Activated T-cell treated with anti-CD3 and anti-CD28 coated beads for 1 hour (primary cell): ENCODE measurements around the gene FAM83F.

ENCODE experiments used
- DNase-seq: peaks from one replicate; pipeline ENCODE4 v3.0.0-alpha.2; 2020; ENCODE audit warnings: low read depth

The FAM83F gene

GRCh38 chr22:40036591-40037225, 42.0 kb downstream of the FAM83F start:
- DNase-seq: peak; percentile 28

- DNase-seq: no peak
These were observed 42.6 kb downstream of the FAM83F start for GRCh38 chr22:40037320-40037719.

DNA sequence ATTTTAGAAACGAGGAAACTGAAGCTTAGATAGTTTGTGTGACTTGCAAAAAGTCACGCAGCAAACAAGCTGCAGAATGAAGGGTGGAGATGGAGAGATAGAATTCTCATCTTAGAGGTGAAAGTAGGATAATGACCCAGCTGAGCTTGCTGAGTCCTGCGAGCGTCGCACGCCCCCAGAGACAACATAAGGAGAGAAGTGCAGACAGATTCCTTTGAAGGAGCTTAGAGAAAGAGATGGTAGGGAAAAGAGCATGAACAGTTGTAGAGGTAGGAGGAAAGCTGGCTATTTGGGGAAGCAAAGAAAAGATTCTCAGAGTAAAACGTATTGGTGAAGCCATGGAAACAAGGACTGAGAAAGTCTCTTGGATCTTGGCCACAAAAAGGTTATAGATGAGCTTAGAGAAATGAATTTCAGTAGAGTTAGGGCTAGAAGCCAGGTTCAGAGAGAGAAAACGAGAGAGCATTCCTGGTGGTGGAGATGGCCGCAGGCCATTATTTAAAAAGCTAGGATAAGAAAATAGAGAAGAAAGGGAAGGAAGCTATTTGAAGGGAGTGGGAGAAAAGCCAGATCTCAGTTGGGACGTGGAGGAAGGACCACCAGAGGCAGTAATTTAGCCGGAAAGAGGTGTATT, 44.8 kb downstream of the FAM83F start:
- DNase-seq: no peak

DNA sequence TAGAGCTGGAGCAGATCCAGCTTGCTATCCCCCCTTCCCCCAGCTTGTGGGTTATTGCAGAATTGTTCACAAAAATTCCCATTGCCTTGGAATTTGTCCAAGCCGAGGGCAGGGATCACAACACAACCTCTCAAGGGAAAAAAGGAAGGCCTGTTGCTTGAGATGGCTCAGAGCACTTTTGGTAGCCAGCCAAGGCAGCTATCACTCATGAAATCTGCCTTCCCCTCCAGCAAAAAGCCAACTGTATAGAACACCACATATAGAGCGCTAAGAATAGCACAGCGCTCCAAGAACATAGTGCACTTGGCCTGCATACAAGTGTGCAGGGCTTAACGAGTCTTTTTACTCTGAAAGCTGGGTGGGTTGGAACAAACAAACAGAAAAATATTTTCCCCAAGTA, 46.2 kb downstream of the FAM83F start:
- no peak for DNase-seq

DNA sequence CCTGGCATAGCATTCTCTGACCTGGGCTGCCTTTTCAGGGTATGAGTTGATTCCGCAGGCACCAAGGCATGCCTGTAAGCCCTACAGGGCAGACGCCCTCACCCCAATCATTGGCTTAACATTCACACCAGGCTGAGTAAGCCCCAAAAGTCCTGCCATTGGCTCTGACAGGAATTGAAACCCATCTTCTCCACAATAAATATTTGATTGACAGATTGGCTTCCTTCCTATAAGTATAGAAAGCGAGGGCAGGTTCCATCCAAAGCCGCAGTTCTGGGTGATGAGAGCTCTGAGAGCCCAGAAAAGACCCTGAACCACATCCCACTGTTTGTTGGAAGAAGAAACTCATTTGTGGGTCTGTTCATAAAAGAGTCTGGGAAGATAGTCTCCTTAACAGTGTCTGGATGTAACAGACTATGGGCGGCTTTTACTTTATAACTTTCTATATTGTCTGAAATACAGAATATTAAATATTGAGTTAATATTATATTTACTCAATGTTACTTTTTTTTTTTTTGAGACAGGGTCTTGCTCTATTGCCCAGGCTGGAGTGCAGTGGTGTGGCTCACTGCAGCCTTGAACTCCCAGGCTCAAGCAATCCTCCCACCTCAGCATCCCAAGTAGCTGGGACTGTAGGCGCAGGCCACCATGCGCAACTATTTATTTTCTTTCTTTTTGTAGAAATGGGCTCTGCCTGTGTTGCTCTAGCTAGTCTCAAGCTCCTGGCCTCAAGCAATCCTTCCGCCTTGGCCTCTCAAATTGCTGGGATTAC, 46.8 kb downstream of the FAM83F start:
- DNase-seq: no peak

DNA sequence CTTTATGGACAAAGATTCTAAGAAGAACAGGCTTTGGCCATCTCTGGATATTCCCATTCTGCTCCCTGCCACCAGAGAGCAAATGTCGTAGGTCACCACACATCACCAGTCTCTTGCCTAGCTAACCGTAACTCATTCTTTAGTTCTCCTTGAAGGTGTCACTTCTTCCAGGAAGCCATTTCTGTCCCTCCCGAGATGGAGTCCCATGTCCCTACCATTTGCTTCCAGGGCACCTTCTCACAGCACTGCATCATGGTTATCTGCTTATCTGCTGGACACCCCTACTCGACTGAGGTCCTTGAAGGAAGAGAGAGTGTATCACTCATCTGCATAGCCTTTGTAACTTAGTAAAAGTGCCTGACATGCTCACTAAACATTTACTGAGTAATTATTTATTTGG, 47.6 kb downstream of the FAM83F start:
- DNase-seq: no peak

- DNase-seq: no peak
These were observed 48.3 kb downstream of the FAM83F start for GRCh38 chr22:40043081-40043480.

DNA sequence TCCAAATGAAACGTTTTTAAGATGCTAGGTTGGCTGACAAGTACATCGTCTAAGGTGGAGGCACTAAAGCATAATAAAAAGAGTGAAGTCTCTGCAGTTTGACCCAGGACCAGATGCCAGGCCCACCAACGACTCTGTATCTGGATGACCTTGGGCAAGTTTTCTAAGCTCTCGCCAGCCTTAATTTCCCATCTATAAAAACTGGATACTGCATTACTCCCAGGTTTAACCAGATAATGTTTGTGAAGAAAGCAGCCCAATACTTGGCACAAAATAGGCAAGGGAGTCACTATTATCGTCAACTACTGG, 49.0 kb downstream of the FAM83F start:
- no peak for DNase-seq

DNA sequence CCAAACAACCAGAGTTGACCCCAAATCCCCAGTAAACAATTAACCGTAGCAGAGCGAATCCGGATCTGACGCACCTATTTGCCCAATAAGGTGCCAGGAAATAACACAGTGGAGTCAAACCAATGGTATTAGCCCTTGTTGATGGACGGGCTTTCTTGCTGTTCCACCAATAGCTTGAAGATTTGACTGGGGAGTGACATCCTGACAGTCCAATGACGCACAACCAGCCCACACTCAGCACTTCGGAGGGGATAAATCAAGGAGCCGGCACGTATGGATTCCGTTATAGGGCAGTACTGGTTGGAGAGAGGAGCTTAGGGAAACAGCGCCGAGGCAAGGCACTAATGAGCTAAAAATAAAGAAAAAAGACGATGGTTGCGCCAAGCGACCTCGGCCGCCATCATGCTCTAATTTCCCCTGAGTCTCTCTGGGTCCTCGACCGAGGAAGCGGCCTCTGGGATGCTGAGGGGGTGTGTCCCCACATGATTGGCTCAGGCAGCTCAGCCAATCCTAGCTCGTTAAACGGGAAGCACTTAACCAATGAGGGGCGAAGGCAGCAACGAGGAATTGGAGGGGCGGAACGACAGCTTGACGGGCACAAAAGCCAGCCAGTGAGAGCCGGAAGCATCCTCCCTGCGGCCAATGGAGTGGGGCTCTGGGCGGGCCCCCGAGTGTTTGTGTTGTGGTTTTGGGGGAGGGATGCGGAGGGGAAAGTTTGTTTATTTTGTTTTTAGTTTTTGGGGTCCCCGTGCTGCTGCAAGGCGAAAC, 49.5 kb downstream of the FAM83F start:
- DNase-seq: peak; percentile 96

GRCh38 chr22:40044870-40045834, 50.4 kb downstream of the FAM83F start:
- DNase-seq: peak; percentile 65

DNA sequence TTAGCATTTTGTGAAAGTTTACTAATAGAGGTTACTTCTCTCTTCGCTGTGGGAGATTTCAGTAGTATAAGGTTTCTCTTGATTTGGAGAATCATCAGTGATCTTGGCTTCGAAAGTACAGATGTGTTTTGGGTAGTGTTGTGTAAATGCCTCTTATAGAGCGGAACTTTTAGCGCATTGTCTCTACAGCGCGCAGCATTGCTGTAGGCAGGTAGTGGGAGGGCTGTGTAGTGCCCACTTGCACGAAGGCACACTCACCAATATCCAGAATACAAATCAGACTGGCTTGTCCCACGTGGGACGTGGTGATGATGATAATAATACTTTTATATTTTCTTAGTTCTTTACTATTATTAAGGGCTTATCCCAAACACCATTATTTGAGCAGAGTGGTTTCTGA, 51.4 kb downstream of the FAM83F start:
- DNase-seq: no peak

DNA sequence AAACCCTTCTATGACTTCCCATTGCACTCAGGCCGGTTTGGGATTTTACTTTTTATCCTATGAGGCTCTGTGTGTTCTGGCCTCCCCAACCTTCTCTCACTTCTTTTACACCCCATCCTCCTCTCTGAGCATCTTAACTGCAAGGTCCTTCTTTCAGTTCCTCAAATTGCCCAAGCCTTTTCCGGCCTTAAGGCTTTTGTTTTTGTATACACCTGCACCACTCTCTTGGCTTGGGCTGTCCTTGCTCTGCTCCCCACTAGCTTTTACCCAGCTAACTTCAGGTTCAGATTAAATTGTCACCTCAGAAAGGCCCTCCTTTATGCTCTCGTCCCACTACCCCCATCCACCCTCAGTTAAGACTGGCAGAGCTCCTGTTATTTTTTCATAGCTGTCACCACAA, 55.5 kb downstream of the FAM83F start:
- DNase-seq: no peak

DNA sequence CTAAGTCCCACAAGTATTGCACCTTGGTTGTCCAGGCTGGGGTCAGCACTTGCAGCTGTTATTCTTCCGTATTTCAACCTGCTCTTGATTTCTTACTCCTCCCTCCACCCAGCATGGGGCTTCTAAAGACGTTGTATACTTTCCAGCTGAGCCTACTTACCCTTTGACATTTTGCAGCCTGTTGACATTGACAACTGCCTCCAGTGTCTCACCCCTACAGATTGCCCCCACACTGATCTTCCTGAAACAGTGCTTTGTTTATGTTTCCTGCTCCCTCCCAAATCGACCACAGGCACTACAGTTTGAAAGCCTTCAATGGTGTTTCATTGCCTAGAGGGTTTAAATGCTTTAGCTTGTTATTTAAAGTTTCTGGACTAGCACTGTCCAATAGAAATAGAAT, 56.6 kb downstream of the FAM83F start:
- no peak for DNase-seq

DNA sequence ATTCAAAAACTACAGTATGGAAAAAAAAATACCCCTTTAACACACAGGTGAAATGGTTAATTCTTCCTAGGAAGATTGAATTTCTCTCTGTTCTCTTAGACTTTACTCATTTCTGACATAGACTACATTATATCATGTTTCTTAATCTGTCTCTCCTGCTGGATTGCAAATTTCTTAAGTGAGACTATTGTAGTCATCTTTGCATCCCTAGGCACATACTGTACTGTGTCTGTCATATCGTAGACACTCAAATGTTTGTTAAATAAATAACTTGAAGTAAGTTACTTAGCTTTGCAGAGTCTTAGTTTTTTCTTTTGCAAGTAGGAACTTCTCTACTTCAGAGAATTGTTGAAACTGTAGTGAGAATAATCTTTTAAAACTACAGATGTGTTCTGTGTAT, 58.7 kb downstream of the FAM83F start:
- DNase-seq: no peak

GRCh38 chr22:40054486-40054885, 59.7 kb downstream of the FAM83F start:
- no peak for DNase-seq

DNA sequence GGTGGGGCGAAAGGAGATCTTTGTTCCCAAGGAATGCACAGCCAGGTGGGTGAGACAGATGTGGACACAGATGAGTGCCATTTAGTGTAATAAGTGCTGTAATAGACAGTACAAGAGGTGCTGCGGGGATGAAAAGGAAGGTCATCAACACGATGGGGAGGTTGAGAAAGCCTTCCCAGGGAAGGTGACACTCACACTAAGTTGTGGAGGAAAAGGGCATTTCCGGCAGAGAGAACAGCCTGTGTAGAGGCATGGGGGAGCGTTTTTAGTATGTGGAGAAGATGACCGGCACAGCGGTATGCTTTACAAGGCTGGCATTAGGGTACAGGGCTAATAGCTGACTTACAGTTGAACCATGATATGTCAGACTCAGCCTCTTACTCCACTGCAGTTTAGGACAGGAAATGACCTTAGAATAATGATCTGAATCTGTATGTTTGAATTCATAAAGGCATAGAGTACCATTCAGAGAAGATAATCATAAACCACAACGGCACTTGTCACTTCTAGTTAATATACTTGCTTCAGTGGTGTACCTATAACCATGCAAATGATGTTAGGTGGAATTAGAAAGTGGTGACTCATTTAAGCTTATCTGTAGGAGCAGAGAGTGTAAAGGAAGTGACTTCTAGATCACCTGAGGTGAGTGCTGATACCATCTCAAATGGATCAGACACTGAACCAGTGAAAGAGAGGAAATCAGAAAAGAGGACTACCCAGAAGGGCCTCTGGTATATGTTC, 60.6 kb downstream of the FAM83F start:
- no peak for DNase-seq

GRCh38 chr22:40056154-40056553, 61.4 kb downstream of the FAM83F start:
- no peak for DNase-seq

GRCh38 chr22:40056559-40056958, 61.8 kb downstream of the FAM83F start:
- DNase-seq: no peak

GRCh38 chr22:40057652-40058051, 62.9 kb downstream of the FAM83F start:
- no peak for DNase-seq

DNA sequence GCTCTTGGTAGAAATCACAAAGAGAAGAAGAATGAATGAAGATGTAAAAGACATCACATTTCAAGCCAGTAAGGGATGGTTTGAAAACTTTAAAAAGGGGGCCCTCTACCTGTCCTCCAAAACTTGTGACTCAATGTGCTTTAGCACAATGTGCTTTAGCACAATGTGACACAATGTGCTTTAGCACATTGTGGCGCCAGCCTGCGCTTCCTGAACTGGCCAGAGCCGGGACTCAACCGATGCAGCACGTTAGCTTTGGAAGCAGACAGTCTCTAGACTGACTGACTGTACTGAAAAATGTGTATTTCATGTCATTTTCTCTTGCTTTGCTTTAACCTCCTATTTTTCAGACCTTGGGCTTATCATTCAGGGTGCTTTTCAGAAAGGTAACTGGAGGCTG, 63.5 kb downstream of the FAM83F start:
- DNase-seq: no peak

- no peak for DNase-seq
These were observed 71.2 kb downstream of the FAM83F start for GRCh38 chr22:40065981-40066380.
